ENCODE measurements around the gene FHIT. TPM values are rescaled to one million over a fixed set of nuclear protein-coding genes. Genes with fewer than 3 reads are reported as not detected.

The FHIT gene
- total RNA-seq, 4 donors from 2014 or later: 0.72 to 5.2 (median 2.1) TPM

DNA sequence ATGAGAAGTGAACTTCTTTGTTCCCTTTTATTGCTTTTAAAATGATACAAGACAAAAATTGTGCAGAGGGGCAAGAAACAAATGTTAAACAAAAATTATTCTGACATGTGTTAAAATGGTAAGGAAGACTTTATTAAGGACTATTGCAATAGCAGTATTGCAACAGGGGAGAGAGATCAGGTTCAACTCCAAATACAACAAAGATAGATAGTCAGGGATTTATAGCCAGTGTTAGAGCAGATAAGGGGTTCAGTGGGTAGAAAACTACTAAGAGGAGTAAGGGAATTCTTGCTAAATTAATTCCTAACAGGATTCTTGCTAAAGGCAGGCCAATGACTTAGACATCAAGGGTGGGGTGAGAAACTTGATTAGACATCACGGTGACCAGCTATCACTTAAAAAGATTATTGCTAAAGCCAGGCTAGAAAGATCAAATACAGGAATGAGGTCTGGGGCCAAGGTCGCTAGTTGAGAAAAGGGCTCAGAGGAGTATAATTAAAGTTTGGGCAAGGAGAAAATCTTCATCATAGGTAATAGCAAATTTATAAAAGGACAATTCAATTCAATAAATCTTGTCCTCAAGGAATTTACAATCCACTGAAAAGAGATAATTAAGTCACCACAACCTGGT, 81.5 kb downstream of the FHIT start:
- Histone ChIP-seq H3K4me1 (no peaks in the 10 kb centered on the region), H3K27me3 (no peaks in the 10 kb centered on the region), H3K36me3 (peaks cover 0 to 6% of the 10 kb centered on the region in 2 donors), H3K9me3 (no peaks in the 10 kb centered on the region), H3K4me3 (no peak overlapping the region), H3K27ac (no peak overlapping the region)
- DNase-seq (no peak), ATAC-seq (no peak)
- intact Hi-C loops (cut with DNase I; ENCODE audit: low total_unique reads): no loop called here
- TF ChIP-seq CTCF (IDR thresholded peaks at IDR 0.05 in 4 of 5, conservative IDR thresholded peaks at IDR 0.05 in 1 of 5): no peak
- no peak for TF ChIP-seq POLR2A (IDR thresholded peaks at IDR 0.05)
- in situ Hi-C loops (cut with MboI; ENCODE audit: low sequenced_read_pairs in 4 of 4): no loop called here

DNA sequence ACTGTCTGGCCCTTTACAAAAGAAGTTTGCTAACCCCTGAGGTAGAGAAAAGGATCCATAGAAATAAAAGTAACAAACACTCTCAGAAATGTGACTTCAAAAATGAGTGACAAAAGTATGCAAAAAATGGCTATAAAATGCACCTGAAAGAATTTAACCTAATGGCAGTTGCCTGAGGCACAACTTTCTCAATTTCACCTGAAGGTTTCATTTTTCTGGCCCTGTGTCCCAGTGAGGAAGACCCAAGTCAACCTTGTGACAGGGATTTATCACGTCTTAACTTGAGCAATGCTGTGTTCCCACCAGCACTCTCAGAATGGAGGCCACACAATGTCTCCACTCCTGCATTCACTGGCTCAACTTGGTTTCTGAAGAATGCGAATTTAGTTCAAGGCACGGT, 83.0 kb downstream of the FHIT start:
- H3K9me3 ChIP-seq: no peaks in the 10 kb centered on the region
- no peak overlapping the region for H3K4me3 ChIP-seq
- H3K27me3 ChIP-seq: no peaks in the 10 kb centered on the region
- DNase-seq (no peak), ATAC-seq (no peak)
- intact Hi-C loops (cut with DNase I; ENCODE audit: low total_unique reads): no loop called here
- in situ Hi-C loops (cut with MboI; ENCODE audit: low sequenced_read_pairs in 4 of 4): no loop called here
- H3K4me1 ChIP-seq: no peaks in the 10 kb centered on the region
- peaks cover 0 to 8% of the 10 kb centered on the region in 2 donors for H3K36me3 ChIP-seq
- no peak overlapping the region for H3K27ac ChIP-seq
- TF ChIP-seq POLR2A (IDR thresholded peaks at IDR 0.05) (no peak), CTCF (IDR thresholded peaks at IDR 0.05 in 4 of 5, conservative IDR thresholded peaks at IDR 0.05 in 1 of 5) (no peak)

DNA sequence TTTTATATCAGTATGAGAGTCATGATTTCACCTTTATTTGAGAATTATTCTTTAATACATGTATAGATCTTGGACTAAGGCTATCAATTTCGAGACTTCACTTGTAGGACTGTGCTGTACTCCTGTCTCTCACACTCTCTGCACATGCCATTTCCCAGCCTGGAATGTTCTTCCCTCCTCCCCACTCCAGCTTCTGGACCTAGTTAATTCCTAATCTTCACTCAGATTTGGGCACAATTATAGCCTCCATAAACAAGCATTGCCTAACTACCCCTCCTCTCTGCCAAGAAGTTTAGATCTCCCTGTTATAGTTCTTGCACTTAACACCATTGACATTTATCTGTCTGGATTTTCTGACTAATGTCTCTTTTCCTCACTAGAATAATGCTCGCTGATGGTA, 88.3 kb downstream of the FHIT start:
- ATAC-seq (no peak), DNase-seq (no peak)
- intact Hi-C loops (cut with DNase I; ENCODE audit: low total_unique reads): no loop called here
- no peaks in the 10 kb centered on the region for H3K27me3 ChIP-seq
- H3K27ac ChIP-seq: no peak overlapping the region
- in situ Hi-C loops (cut with MboI; ENCODE audit: low sequenced_read_pairs in 4 of 4): no loop called here
- no peak overlapping the region for H3K4me3 ChIP-seq
- H3K36me3 ChIP-seq: peaks cover 0 to 8% of the 10 kb centered on the region in 2 donors
- H3K9me3 ChIP-seq: no peaks in the 10 kb centered on the region
- TF ChIP-seq CTCF (IDR thresholded peaks at IDR 0.05 in 4 of 5, conservative IDR thresholded peaks at IDR 0.05 in 1 of 5) (no peak), POLR2A (IDR thresholded peaks at IDR 0.05) (no peak)
- H3K4me1 ChIP-seq: no peaks in the 10 kb centered on the region

DNA sequence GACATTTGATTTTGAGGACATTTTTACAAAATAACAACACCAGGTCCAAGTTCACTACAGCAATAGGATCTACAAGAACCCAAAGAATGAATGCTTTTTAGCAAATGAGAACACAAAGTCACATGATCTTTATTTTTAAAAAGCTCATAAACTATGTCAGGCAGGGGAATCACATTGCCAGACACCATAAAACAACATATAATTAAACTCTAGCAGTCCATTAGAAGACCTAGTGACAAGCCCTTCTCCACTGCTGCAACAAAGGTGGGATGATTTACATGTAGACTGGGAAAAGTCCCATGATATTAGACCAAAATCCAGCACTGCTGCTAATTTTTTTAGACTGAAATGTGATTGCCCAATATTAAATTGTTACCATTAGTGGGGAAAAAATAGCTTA, 92.6 kb downstream of the FHIT start:
- H3K4me1 ChIP-seq: no peaks in the 10 kb centered on the region
- no peak overlapping the region for H3K27ac ChIP-seq
- no peaks in the 10 kb centered on the region for H3K9me3 ChIP-seq
- DNase-seq (no peak), ATAC-seq (no peak)
- H3K4me3 ChIP-seq: no peak overlapping the region
- no peaks in the 10 kb centered on the region for H3K27me3 ChIP-seq
- intact Hi-C loops (cut with DNase I; ENCODE audit: low total_unique reads): no loop called here
- TF ChIP-seq POLR2A (IDR thresholded peaks at IDR 0.05) (no peak), CTCF (IDR thresholded peaks at IDR 0.05 in 4 of 5, conservative IDR thresholded peaks at IDR 0.05 in 1 of 5) (no peak)
- H3K36me3 ChIP-seq: no peaks in the 10 kb centered on the region
- in situ Hi-C loops (cut with MboI; ENCODE audit: low sequenced_read_pairs in 4 of 4): no loop called here

DNA sequence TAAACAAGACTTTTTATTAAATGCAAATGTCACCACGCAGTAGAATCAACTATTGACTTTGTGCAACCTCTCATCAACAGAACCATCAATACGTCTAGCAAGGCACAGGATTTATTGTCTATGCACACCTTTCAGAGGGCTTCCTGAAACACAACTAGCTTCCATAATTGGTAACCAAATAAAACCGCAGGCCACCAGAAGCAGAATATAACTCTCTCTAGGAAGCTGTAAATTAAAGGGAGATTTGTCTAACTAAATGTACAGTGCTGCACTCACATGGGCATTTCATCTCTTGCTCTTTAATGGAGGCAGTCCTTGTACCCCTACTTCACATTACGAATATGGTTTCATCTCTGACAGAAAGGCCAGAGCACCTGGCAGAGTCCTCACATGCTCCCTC, 93.0 kb downstream of the FHIT start:
- no peak for TF ChIP-seq POLR2A (IDR thresholded peaks at IDR 0.05)
- TF ChIP-seq CTCF (IDR thresholded peaks at IDR 0.05 in 4 of 5, conservative IDR thresholded peaks at IDR 0.05 in 1 of 5): no peak
- in situ Hi-C loops (cut with MboI; ENCODE audit: low sequenced_read_pairs in 4 of 4) (no loop called here), intact Hi-C loops (cut with DNase I; ENCODE audit: low total_unique reads) (no loop called here)
- Histone ChIP-seq H3K9me3 (no peaks in the 10 kb centered on the region), H3K27ac (no peak overlapping the region), H3K4me3 (no peak overlapping the region), H3K4me1 (no peaks in the 10 kb centered on the region), H3K36me3 (no peaks in the 10 kb centered on the region), H3K27me3 (no peaks in the 10 kb centered on the region)
- DNase-seq (no peak), ATAC-seq (no peak)
